ENCODE data around the gene PIK3R2.
A peak's percentile ranks its signal among the peaks of the same experiment; 100 is the strongest.

Gene PIK3R2

DNA sequence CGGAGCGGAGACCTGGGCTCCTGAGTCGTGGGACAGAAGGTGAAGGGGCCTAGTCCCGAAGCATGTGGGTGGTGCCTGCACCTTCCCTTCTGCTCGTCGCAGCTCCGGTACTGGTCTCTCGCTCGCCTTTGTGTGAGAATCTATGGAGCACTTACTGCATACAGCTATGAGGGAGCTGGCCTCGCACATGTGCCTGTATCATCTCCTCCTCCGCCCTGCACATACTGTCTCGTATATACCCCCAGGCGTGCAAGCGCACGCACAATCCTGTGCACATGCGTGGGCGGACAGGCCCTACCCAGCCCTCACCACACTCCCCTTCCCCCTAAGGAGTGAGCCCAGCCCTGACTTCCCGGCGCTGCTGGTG is 8.7 kb downstream of the PIK3R2 start:
- H3K4me3 ChIP-seq (ENCODE audit: low read depth, low read length), result no peak overlapping the region
- no peak for DNase-seq (ENCODE audit: low read depth)
- TF ChIP-seq, protein P1, sequence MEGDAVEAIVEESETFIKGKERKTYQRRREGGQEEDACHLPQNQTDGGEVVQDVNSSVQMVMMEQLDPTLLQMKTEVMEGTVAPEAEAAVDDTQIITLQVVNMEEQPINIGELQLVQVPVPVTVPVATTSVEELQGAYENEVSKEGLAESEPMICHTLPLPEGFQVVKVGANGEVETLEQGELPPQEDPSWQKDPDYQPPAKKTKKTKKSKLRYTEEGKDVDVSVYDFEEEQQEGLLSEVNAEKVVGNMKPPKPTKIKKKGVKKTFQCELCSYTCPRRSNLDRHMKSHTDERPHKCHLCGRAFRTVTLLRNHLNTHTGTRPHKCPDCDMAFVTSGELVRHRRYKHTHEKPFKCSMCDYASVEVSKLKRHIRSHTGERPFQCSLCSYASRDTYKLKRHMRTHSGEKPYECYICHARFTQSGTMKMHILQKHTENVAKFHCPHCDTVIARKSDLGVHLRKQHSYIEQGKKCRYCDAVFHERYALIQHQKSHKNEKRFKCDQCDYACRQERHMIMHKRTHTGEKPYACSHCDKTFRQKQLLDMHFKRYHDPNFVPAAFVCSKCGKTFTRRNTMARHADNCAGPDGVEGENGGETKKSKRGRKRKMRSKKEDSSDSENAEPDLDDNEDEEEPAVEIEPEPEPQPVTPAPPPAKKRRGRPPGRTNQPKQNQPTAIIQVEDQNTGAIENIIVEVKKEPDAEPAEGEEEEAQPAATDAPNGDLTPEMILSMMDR (IDR thresholded peaks at IDR 0.05; ENCODE audit: low read depth, low read length), result no peak
- no peak for TF ChIP-seq MYC (IDR thresholded peaks at IDR 0.05; ENCODE audit: low read depth, low read length)
- TF ChIP-seq, protein P2, sequence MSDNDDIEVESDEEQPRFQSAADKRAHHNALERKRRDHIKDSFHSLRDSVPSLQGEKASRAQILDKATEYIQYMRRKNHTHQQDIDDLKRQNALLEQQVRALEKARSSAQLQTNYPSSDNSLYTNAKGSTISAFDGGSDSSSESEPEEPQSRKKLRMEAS (IDR thresholded peaks at IDR 0.05; ENCODE audit: low read depth, low read length), result no peak
- TF ChIP-seq POLR2A (IDR thresholded peaks at IDR 0.05; ENCODE audit: extremely low read depth, insufficient read length), result no peak

DNA sequence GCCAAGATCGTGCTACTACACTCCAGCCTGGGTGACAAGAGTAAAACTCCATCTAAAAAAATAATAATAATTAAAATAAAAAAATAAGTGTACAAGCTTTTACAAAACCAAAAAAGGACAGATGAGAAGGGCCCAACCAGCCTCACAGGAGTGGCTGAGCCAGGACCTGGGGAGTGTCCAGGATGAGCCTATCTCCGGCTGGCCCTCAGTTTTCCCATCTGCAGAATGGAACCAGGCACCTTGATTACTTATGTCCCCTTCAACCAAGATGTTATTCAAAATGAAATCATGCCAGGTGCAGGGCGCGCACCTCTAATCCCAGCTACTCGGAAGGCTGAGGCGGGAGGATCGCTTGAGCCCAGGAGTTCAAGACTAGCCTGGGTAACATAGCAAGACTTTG is 11.1 kb downstream of the PIK3R2 start:
- DNase-seq (ENCODE audit: low read depth), result no peak
- no peak for TF ChIP-seq MYC (IDR thresholded peaks at IDR 0.05; ENCODE audit: low read depth, low read length)
- TF ChIP-seq POLR2A (IDR thresholded peaks at IDR 0.05; ENCODE audit: extremely low read depth, insufficient read length), result no peak
- TF ChIP-seq, protein P2 (IDR thresholded peaks at IDR 0.05; ENCODE audit: low read depth, low read length), result no peak
- TF ChIP-seq, protein P1 (IDR thresholded peaks at IDR 0.05; ENCODE audit: low read depth, low read length), result no peak
- H3K4me3 ChIP-seq (ENCODE audit: low read depth, low read length), result no peak overlapping the region

DNA sequence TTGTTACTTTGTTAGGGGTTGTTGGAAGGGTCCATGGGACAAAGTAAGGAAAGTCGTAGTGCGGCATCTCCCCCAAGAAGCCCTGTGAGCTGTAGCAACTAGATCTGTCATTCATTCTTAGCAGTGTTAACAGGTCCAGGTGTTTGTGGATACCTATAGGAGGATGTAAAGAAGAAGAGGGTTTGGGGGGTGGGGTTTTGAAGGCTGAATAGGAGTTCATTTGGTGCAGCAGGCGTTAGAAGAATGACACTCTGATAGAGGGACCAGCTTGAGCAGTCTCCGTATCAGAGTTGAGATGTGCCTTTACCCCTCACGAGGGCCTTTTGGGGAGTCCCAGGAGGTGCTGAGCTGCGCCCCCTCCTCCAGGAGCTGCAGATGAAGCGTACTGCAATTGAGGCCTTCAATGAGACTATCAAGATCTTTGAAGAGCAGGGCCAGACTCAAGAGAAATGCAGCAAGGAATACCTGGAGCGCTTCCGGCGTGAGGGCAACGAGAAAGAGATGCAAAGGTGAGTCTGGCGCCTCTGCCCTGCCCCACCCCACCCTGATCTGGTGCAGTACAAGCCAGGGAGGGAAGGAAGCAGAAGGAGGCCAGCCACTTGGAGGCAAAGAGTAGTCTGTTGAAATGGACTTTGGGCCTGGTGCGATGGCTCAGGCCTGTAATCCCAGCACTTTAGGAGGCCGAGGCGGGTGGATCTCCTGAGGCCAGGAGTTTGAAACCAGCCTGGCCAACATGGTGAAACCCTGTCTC is 13.0 kb downstream of the PIK3R2 start:
- no peak for DNase-seq (ENCODE audit: low read depth)
- TF ChIP-seq MYC (IDR thresholded peaks at IDR 0.05; ENCODE audit: low read depth, low read length), result no peak
- no peak overlapping the region for H3K4me3 ChIP-seq (ENCODE audit: low read depth, low read length)

DNA sequence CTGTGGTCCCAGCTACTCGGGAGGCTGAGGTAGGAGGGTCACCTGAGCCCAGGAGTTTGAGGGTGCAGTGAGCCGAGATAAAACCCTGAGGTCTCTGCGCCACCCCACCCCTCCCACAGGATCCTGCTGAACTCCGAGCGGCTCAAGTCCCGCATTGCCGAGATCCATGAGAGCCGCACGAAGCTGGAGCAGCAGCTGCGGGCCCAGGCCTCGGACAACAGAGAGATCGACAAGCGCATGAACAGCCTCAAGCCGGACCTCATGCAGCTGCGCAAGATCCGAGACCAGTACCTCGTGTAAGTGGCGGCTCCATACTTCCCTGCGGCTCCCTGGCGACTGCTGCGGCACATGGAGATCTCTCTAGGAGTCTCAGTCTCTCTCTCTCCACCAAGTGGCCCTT is 14.0 kb downstream of the PIK3R2 start:
- TF ChIP-seq, protein P2 (IDR thresholded peaks at IDR 0.05; ENCODE audit: low read depth, low read length), result no peak
- TF ChIP-seq POLR2A (IDR thresholded peaks at IDR 0.05; ENCODE audit: extremely low read depth, insufficient read length) (no peak), MYC (IDR thresholded peaks at IDR 0.05; ENCODE audit: low read depth, low read length) (no peak)
- TF ChIP-seq, protein P1 (IDR thresholded peaks at IDR 0.05; ENCODE audit: low read depth, low read length), result no peak
- DNase-seq (ENCODE audit: low read depth), result no peak
- no peak overlapping the region for H3K4me3 ChIP-seq (ENCODE audit: low read depth, low read length)

DNA sequence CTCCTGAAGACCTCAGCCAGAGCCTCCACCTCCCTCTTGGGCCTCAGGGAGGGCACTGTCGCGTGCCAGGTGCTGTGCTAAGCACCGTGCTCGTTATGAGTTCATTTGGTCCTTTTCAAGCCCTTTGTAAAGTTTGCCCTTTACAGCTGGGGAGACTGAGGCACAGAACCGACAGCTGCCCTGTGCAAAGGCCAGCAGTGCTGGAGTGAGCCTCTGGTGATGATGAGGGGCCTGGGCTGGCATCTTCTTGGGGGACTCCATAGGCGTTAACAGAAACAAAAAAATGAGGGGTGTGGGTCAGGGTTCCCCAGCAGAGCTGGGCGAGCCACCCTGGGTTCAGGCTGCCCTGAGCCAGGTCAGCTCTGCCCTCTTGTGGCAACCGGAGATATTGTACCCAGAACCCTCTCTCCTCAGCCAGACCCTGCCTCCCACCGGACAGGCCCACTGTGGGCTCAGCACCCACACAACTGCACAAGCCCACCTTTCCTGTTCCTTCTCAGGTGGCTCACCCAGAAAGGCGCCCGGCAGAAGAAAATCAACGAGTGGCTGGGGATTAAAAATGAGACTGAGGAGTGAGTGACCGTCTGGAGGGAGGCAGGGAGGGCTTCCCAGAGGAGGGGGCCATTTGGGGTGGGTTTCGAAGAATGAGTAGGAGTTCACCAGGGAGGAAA is 15.1 kb downstream of the PIK3R2 start:
- H3K4me3 ChIP-seq (ENCODE audit: low read depth, low read length), result no peak overlapping the region
- DNase-seq (ENCODE audit: low read depth), result peak; percentile 59
- TF ChIP-seq MYC (IDR thresholded peaks at IDR 0.05; ENCODE audit: low read depth, low read length), result no peak
- TF ChIP-seq, protein P1 (IDR thresholded peaks at IDR 0.05; ENCODE audit: low read depth, low read length), result peak; percentile 73
- TF ChIP-seq, protein P2 (IDR thresholded peaks at IDR 0.05; ENCODE audit: low read depth, low read length), result no peak
- no peak for TF ChIP-seq POLR2A (IDR thresholded peaks at IDR 0.05; ENCODE audit: extremely low read depth, insufficient read length)

DNA sequence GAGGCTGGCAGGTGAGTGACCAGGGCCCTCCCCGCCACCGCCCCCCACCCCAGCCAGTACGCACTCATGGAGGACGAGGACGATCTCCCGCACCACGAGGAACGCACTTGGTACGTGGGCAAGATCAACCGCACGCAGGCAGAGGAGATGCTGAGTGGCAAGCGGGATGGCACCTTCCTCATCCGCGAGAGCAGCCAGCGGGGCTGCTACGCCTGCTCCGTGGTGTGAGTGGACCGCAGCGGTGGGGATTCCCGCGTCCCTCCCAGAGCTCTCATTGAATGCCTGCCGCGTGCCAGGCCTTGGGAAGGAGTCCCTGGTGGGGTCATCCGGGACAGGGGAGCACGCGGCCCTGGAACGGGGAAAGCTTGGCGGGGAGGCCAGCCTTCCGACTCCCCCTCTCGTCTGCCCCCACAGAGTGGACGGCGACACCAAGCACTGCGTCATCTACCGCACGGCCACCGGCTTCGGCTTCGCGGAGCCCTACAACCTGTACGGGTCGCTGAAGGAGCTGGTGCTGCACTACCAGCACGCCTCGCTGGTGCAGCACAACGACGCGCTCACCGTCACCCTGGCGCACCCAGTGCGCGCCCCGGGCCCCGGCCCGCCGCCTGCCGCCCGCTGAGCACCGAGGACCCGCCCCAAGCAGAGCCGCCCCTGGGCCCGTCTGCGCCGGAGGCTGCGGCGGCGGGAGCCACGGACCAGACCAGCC is 15.9 kb downstream of the PIK3R2 start:
- TF ChIP-seq, protein P2 (IDR thresholded peaks at IDR 0.05; ENCODE audit: low read depth, low read length), result no peak
- TF ChIP-seq, protein P1 (IDR thresholded peaks at IDR 0.05; ENCODE audit: low read depth, low read length), result no peak
- TF ChIP-seq MYC (IDR thresholded peaks at IDR 0.05; ENCODE audit: low read depth, low read length) (no peak), POLR2A (IDR thresholded peaks at IDR 0.05; ENCODE audit: extremely low read depth, insufficient read length) (no peak)
- H3K4me3 ChIP-seq (ENCODE audit: low read depth, low read length), result no peak overlapping the region
- DNase-seq (ENCODE audit: low read depth), result no peak

Data from NB4 (cell line).